ENCODE data around the gene PTPRJ.

The PTPRJ gene

GRCh38 chr11:48032721-48033120 lies 52.4 kb downstream of the PTPRJ start:
- no peak for DNase-seq
- intact Hi-C loops (cut with DNase I): loop anchor here (5.0 kb wide), 1 partner anchor 50 kb away; the partner anchor contains the start of gene PTPRJ

GRCh38 chr11:48033918-48034341 lies 53.6 kb downstream of the PTPRJ start:
- DNase-seq: peak in 2 of 10 donors; percentile 16 to 76

DNA sequence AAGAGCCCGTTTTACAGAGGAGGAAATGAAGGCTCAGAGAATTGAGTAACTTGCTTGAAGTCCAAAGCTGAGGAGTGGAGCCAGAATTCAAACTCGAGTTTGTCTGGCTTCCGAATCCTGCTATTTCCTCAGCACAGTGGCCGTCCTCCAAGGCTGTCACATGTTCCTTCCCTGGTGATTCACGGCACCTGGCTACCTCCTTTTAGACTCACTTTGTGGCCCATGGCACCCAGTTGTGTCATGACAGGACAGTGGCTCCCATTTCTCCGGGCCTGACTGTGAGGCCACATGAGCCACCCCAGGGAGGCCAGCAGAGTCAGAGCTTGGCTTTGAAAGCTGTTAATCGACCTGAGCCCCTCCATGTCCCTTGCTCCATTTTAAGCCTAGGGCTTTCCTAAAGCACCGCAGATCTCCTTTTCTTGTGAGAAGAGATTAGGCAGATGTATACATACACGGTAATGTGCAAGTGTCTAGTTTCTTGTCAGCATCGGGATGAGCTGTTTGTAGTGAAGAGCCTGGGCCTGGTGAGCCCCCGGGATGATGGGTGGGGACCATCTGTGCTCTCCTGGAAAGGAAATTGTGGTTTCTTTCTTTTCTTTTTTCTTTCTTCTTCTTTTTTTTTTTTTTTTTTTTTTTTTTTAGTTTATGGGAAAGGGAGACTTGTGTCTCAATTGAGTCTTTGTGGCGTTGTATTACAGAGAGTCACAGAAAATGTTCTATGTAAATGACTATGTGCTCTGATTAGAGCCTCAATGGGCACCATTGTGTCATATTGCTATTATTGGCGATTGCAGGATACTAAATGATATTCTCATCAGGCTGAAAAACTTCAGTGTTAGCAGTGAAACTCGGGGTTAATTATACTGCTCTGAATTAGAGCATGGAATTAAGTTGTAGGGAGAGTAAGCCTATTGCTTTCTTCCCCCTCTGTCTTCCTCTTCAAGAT lies 54.8 kb downstream of the PTPRJ start:
- peak in 8 of 10 donors; percentile 30 to 88 (median 54) for DNase-seq
- intact Hi-C loops (cut with DNase I): loop anchor here (5.0 kb wide), 1 partner anchor 53 kb away; the partner anchor contains the start of gene PTPRJ

More at GRCh38 chr11:48033918-48034341, 53.6 kb downstream of the PTPRJ start:
- intact Hi-C loops (cut with DNase I): loop anchor here (5.0 kb wide), 1 partner anchor 52 kb away; the partner anchor contains the start of gene PTPRJ

GRCh38 chr11:48036011-48036410 lies 55.7 kb downstream of the PTPRJ start:
- intact Hi-C loops (cut with DNase I): no loop called here
- peak in 1 of 10 donors; percentile 83 for DNase-seq

- DNase-seq: no peak
- intact Hi-C loops (cut with DNase I): no loop called here
Measured at GRCh38 chr11:48036466-48036865, 56.1 kb downstream of the PTPRJ start.

- peak in 1 of 10 donors; percentile 12 for DNase-seq
- intact Hi-C loops (cut with DNase I): no loop called here
Measured at GRCh38 chr11:48037709-48038468, 57.5 kb downstream of the PTPRJ start.

- DNase-seq: peak in 1 of 10 donors; percentile 4
- intact Hi-C loops (cut with DNase I): loop anchor here (5.0 kb wide), 1 partner anchor 66 kb away; no protein-coding TSS in a partner anchor
Measured at GRCh38 chr11:48040830-48041444, 60.6 kb downstream of the PTPRJ start.

DNA sequence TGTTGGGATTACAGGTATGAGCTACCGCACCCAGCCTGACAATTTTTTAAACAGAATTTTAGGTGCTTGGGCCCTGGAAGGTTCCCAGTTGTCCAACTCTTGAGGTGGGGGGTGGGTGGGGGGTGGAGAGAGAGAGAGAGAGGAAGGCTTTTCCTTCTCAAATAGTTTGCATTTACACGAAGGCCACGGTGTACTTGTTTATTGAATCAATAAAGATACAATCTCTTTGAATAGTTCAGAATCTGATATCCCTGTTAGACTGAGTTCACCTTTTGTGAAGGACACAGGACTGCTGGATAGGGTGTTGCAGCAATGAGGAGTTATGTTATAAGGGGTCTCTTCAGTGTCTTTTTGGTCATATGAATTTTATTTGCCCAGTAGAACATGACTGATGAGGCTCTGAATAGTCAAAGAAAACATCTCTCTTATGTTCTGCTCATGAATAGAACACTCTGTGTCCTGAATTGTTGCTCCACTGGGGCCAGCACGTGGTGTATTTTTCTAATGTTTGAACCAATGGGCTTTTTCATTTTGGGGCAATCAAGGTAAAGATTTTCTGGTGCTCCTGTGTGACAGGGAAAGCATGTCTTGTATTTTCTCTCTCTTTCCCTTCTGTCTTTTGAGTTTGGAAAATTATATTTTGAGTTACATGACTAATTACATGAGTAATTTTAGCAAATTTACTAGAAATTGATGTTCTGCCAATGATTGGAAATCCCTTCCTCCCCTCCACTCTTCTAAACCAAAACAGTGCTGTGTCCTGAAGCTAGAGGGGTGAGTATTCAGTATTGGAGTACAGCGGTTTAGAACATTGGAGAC lies 61.7 kb downstream of the PTPRJ start:
- DNase-seq: peak in 2 of 10 donors; percentile 52 to 79
- intact Hi-C loops (cut with DNase I): loop anchor here (5.0 kb wide), 1 partner anchor 65 kb away; no protein-coding TSS in a partner anchor

DNA sequence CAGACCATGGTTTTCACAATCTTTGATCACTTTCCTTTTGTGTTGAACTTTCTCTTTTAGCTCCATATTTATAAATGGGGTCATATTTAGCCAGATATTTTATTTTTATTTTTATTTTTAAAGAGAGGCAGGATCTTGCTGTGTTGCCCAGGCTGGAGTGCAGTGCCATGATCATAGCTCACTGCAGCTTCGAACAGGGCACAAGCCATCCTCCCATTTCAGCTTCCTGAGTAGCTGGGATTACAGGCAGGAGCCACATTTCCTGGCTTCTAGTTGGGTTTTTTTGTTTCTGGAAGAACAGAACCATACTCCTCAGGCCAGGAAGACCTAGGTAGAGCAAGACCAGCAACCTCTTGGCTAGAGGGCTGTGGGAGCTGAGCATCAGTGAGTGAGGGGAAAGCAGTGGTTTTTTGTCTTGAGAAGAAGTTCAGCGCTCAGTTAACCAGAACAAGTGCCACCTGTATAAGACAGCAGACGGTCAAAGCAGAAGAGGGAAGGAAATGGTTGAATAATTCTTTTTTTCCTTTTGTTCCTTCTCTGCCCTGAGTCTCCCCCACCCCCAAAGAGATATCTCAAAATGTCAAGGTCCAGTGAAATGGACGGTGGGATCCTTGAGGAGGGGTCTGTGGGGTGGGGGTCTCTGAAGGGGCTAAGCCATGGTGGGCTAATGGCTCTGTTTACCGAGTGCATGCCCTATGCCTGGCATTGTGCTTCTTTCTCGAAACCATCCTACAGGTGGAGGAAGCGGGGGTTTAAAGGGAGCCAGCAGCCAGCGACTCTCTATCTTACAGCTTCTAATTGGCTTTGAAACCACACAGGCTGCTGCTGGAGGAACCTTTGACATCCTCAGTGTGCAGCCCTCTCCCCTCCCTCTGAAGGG lies 63.0 kb downstream of the PTPRJ start:
- intact Hi-C loops (cut with DNase I): loop anchor here (5.0 kb wide), 1 partner anchor 64 kb away; no protein-coding TSS in a partner anchor
- peak in 1 of 10 donors; percentile 24 for DNase-seq

- peak in 1 of 10 donors; percentile 22 for DNase-seq
- intact Hi-C loops (cut with DNase I): loop anchor here (5.0 kb wide), 1 partner anchor 63 kb away; no protein-coding TSS in a partner anchor
Measured at GRCh38 chr11:48043991-48044512, 63.7 kb downstream of the PTPRJ start.

GRCh38 chr11:48044577-48044976 lies 64.2 kb downstream of the PTPRJ start:
- intact Hi-C loops (cut with DNase I): loop anchor here (5.0 kb wide), 1 partner anchor 63 kb away; no protein-coding TSS in a partner anchor
- DNase-seq: peak in 2 of 10 donors; percentile 39 to 82

DNA sequence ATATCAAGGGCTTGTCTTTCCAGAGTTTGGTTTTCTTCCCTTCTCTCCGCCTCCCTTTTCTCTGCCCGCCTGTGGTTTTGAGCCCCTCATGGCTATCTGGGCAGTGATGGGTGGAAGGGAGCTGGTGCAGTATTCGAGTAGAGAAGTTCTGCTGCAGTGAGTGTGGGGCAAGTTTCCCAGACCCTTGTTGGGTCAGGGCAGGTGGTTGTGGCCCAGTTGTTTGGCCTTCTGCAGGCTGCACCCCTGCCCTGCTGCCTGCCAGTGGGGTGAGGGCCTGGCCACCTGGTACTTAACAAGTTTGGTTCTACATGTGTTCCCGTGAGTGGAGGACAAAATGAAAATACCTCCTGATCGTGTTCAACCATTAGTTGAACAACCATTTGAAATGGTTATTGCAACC lies 65.2 kb downstream of the PTPRJ start:
- DNase-seq: peak in 1 of 10 donors; percentile 35
- intact Hi-C loops (cut with DNase I): no loop called here

DNA sequence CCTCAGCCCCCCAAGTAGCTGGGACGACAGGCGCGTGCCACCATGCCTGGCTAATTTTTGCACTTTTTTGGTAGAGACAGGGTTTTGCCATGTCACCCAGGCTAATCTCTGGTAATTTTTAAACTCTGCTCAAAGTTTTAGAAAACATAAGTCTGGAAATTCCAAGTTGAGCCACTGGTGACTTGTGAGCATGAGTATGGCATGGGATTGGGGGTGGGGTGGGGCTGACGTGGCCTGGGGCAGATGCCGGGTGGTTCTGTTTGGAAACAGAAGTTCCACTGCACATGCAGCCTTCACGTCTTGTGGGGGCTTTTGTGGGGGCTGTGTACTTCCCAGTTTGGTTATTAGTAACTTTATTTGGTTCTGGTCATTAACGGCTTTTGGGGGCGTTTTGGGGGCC lies 67.3 kb downstream of the PTPRJ start:
- DNase-seq: peak in 1 of 10 donors; percentile 70
- intact Hi-C loops (cut with DNase I): no loop called here

GRCh38 chr11:48049036-48049435 lies 68.7 kb downstream of the PTPRJ start:
- DNase-seq: peak in 1 of 10 donors; percentile 58
- intact Hi-C loops (cut with DNase I): no loop called here

- peak in 1 of 10 donors; percentile 4 for DNase-seq
- intact Hi-C loops (cut with DNase I): no loop called here
Measured at GRCh38 chr11:48050304-48050703, 69.9 kb downstream of the PTPRJ start.

DNA sequence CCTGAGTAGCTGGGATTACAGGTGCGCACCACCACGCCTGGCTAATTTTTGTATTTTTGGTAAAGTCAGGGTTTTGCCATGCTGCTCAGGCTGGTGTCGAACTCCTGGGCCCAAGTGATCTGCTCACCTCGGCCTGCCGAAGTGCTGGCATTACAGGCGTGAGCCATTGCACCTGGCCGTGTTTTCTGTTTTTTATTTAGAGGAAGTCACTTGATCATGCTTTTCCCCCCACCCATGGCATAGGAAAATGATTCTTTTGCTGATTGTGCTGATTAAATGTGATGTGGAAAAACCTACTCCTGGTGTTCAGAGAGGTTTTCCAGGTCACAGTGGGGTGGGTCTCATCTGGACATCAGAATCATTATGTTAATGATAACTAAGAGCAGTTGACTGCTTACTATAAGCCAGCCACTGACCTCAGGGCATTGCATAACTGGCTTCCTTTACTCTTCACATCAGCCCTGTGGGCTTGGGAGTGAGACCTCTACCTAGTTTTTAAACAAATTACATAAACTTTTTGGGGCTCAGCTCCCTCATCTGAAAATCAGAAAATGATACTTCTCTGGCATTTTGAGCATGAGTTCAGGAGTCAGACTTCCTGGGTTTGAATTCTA lies 71.0 kb downstream of the PTPRJ start:
- intact Hi-C loops (cut with DNase I): no loop called here
- DNase-seq: no peak

Measured in posterior cingulate gyrus (tissue), 11 donors.